Left renal pelvis (tissue), 4 donors: ENCODE measurements around the gene LRCOL1. TPM values are rescaled to one million over a fixed set of nuclear protein-coding genes. Genes with fewer than 3 reads are reported as not detected.

Source experiments
- DNase-seq, 4 donors: peaks; one replicate each; pipeline ENCODE4 v3.0.0-alpha.2; 2013; ENCODE audit warnings: low read depth in 4 of 4, low spot score in 3 of 4
- polyA plus RNA-seq, 4 donors: library from polyadenylated mRNA; unstranded; fragments of 120-200 nt; gene quantifications; one replicate each; pipeline ENCODE4 v1.2.1, GENCODE V29; 2013; ENCODE audit not compliant: insufficient read length in 4 of 4

LRCOL1 gene
- polyA plus RNA-seq, 4 donors: 0.16 to 5.0 (median 1.7) TPM

DNA sequence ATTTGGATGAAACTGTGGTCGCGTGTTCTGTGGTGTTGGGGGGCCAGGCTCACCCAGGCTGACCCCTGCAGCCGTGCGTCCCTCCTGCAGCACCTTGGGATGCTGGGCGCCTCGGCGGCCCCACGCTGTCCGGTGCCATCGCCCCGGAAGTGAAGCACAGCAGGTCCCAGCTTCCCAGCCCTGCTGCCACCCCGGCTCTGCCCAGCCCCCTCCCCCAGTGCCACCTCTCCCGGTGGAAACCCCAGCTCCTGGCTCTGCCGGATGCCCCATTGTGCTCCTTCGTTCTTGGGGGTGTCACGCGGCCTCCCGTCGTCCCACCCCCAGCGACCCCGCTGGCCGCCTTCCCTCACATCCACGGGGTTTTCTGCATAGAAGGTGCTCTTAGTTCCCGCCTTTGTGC is 25.2 kb downstream of the LRCOL1 start:
- no peak for DNase-seq

DNA sequence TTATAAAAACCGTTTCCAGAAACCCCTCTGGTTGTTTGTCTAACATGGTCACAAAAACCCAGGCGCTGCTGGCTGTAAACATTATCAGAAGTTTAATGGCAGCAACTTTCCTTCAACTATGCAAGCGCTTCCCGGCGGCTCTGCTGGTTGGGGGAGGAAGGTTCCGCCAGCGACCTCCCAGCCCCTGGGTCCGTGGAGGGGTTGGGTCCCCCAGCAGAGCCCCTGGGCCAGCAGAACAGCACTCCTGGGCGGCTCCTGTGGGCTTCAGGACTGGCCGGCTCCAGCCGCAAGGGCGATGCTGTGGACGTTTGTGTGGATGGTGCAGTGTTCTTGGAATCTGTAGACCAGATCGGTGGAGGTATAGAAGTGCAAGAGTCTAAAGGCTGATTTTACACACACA is 26.0 kb downstream of the LRCOL1 start:
- DNase-seq: no peak

GRCh38 chr12:132583736-132584135 is 26.6 kb downstream of the LRCOL1 start:
- no peak for DNase-seq

DNA sequence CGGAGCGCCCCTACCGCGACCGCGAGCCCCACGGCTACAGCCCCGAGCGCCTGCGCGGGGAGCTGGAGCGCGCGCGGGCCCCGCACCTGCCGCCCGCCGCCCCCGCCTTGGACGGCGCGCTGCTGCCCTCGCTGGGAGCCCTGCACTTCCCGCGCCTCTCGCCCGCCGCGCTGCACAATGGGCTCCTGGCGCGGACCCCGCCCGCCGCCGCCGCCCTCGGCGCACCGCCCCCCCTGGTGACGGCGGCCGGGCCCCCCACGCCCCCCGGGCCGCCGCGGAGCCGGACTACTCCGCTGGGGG is 27.0 kb downstream of the LRCOL1 start:
- no peak for DNase-seq

GRCh38 chr12:132582582-132583410 is 27.6 kb downstream of the LRCOL1 start:
- DNase-seq: no peak

- no peak for DNase-seq
Observed at GRCh38 chr12:132582058-132582420, 28.3 kb downstream of the LRCOL1 start.

DNA sequence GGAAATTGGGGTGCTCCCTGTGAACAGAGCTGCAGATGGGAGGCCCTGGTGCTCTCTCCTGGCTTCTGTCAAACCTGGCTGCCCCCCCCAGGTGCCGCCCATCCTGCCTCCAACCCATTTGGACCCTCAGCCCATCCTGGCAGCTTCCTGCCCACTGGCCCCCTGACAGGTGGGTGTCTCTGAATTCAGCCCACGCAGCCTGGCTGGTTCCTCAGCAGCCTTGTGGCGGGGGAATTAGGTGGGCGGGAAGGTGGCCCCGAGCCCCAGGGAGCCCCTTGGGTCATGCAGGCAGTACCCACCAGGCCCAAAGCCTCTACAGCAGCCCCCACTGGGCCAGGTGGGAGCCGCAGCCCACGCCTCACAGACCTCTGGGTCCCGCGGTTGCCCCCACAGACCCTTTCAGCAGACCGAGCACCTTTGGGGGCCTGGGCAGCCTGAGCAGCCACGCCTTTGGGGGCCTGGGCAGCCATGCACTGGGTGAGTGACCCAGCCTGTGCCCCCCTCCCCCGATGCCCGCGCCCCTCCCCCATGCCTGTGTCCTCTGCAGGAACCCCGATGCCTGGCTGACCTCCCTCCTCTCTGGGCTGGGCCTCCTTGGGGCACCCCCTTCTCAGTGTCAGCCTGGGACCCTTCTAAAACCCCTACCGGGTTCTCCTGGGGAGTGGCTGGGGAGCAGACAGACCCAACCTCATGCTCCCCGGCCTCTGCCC is 28.9 kb downstream of the LRCOL1 start:
- no peak for DNase-seq

DNA sequence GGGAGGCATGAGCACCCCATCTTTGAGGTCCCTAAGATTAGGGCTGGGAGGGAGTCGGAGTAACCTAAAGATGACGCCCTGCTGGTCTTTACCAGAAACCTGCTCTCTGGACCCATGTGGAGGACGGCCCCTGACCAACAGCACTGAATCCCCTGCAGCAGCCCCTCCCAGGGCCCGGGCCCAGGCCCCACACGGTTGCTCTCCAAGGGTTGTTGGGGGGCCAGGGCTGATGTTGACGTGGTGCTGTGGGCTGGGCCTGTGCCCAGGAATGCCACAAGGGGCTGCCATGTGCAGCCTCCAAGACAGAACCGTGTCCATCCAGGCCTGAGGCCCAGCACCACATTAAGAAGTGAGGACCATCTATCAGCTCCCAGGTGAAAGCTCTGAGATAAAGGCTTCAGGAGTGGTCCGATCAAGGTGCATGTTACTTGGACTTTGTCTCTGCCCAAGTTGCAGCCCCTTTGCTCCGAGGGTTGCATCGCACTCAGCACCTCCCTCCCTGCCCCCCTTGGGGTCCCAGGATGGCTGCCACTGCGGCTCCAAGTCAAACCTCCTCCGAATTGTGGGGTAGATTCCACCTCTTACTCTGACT is 29.6 kb downstream of the LRCOL1 start:
- no peak for DNase-seq

GRCh38 chr12:132579744-132580143 is 30.6 kb downstream of the LRCOL1 start:
- no peak for DNase-seq

- no peak for DNase-seq
Observed at GRCh38 chr12:132578826-132579225, 31.6 kb downstream of the LRCOL1 start.

DNA sequence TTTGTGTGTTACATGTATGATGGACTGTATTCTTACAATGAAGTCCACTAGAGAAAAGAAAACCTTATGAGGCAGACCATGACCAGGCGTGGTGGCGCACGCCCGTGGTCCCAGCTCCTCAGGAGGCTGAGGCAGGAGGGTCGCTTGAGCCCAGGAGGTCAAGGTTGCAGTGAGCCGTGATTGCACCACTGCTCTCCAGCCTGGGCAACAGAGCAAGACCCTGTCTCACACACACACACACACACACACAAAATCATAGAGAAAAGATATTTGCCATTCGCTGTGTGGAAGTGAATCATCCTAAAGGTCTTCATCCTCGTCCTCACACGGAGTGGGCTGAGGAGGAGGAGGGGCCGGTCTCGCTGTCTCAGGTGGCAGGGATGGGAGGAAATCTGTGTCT is 32.3 kb downstream of the LRCOL1 start:
- no peak for DNase-seq

DNA sequence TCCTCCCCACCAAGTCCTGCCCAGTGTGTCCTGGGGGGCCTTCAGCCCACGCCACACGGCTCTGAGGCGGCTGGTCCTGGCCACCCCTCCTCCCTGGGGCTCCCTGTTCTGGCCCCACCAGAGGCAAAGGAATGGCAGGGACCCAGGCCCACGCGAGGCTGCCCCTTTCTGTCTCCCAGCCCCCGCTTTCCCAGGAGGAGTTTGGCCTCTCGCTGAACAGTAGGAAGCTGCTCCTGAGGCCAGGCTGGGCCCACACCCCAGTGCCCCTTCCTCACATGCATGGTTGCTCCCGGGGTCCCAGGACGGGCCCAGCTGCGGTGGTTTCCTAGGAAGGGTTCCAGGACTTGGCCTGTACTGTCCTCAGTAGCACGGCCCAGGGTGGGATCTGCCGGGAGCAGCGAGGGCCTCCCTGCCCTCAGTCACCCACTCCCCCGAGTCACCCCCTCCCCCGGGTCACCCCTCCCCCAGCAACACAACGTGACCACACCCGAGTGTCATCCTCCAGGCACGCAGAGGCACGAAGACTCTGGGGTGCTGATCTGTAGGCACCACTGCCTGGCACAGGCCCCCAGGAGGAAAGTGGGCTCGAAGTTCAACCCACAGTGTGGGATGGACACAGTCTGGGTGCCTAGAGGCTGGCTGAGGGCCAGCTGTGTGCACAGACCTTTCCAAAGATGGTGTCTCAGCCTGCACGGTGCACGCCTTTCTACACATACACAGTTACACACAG is 33.0 kb downstream of the LRCOL1 start:
- DNase-seq: no peak

DNA sequence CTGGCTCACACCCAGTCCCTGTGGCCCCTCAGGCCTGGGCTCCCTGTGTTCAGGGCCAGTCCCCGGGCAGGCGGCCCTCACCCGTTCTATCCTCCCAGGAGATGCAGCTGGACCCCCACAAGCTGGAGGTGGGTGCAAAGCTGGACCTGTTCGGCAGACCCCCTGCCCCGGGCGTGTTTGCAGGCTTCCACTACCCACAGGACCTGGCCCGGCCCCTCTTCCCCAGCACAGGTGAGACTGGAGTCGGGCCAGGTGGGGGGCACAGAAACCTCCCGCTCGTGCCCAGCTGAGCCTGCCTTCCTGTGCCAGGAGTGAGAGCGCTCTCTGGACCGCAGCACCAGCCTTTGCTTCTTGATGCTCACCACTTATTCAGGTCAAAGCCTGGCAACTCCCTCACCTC is 33.7 kb downstream of the LRCOL1 start:
- no peak for DNase-seq

DNA sequence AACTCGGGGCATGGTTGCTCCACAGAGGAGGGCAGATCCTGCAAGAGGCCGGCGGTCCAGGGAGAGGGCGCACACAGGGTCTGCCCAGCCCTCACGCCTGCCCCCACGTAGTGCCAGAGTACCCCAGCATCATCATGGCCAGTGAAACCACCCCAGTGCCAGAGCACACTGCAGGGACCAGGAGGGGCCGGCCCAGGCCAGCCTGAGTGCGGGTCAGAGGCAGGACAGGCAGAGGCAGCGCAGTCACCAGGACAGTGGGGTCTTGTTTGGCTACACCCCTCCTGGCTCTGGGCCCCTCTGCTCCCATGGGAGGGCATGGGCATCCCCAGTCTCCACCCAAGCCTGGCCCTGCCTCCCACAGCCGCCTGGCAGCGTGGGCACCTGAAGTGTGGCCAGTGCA is 34.7 kb downstream of the LRCOL1 start:
- no peak for DNase-seq

GRCh38 chr12:132574271-132574996 is 35.9 kb downstream of the LRCOL1 start:
- no peak for DNase-seq

- DNase-seq: no peak
Observed at GRCh38 chr12:132572801-132573760, 37.3 kb downstream of the LRCOL1 start.

GRCh38 chr12:132572106-132572505 is 38.3 kb downstream of the LRCOL1 start:
- DNase-seq: no peak

- DNase-seq: no peak
Observed at GRCh38 chr12:132571598-132571997, 38.8 kb downstream of the LRCOL1 start.

GRCh38 chr12:132571051-132571450 is 39.3 kb downstream of the LRCOL1 start:
- DNase-seq: no peak

- no peak for DNase-seq
Observed at GRCh38 chr12:132570635-132571034, 39.7 kb downstream of the LRCOL1 start.
